ENCODE results near the gene LOXL3. TPM values are rescaled to one million over a fixed set of nuclear protein-coding genes. Genes with fewer than 3 reads are reported as not detected.

Gene LOXL3
- total and polyA plus RNA-seq, 9 donors = 6.1 to 10.8 (median 7.1) TPM

- Histone ChIP-seq H3K4me3 (ENCODE audit: low read length) (no peak overlapping the region), H3K27me3 (ENCODE audit: control insufficient read depth, insufficient read depth, low read length) (peaks cover 9% of the 10 kb centered on the region), H3K27ac (ENCODE audit: low read length) (no peak overlapping the region), H3K36me3 (ENCODE audit: control insufficient read depth, insufficient read depth, low read length) (peaks cover 6% of the 10 kb centered on the region), H3K4me1 (ENCODE audit: control insufficient read depth, insufficient read depth, low read length) (peaks cover 43% of the 10 kb centered on the region), H3K9me3 (replicated peaks; ENCODE audit: control insufficient read depth, low read depth, low read length) (no peaks in the 10 kb centered on the region)
- DNase-seq = peak; percentile 5
- WGBS (ENCODE audit: insufficient coverage) = 66% methylated on average over 20 of the region's 21 CpGs
Observed at GRCh38 chr2:74551942-74552913, 1.5 kb downstream of the LOXL3 start.

- DNase-seq = no peak
- Histone ChIP-seq H3K9me3 (replicated peaks; ENCODE audit: control insufficient read depth, low read depth, low read length) (no peaks in the 10 kb centered on the region), H3K4me3 (ENCODE audit: low read length) (no peak overlapping the region), H3K36me3 (ENCODE audit: control insufficient read depth, insufficient read depth, low read length) (peaks cover 6% of the 10 kb centered on the region), H3K27me3 (ENCODE audit: control insufficient read depth, insufficient read depth, low read length) (peaks cover 9% of the 10 kb centered on the region), H3K4me1 (ENCODE audit: control insufficient read depth, insufficient read depth, low read length) (peaks cover 43% of the 10 kb centered on the region), H3K27ac (ENCODE audit: low read length) (no peak overlapping the region)
Observed at GRCh38 chr2:74551530-74551929, 2.2 kb downstream of the LOXL3 start.

- Histone ChIP-seq H3K27ac (ENCODE audit: low read length) (no peak overlapping the region), H3K27me3 (ENCODE audit: control insufficient read depth, insufficient read depth, low read length) (peaks cover 9% of the 10 kb centered on the region), H3K9me3 (replicated peaks; ENCODE audit: control insufficient read depth, low read depth, low read length) (no peaks in the 10 kb centered on the region), H3K4me1 (ENCODE audit: control insufficient read depth, insufficient read depth, low read length) (peaks cover 38% of the 10 kb centered on the region), H3K4me3 (ENCODE audit: low read length) (no peak overlapping the region), H3K36me3 (ENCODE audit: control insufficient read depth, insufficient read depth, low read length) (peaks cover 2% of the 10 kb centered on the region)
- DNase-seq = peak; percentile 5
- WGBS (ENCODE audit: insufficient coverage) = 53% methylated on average over 3 of the region's 7 CpGs
Observed at GRCh38 chr2:74550231-74550630, 3.5 kb downstream of the LOXL3 start.

- peak overlapping the region; percentile 26 for H3K27ac ChIP-seq (ENCODE audit: low read length)
- 4% methylated on average over 85 of the region's 85 CpGs for WGBS (ENCODE audit: insufficient coverage)
- DNase-seq = peak; percentile 87
Observed at GRCh38 chr2:74548900-74549826, 4.6 kb downstream of the LOXL3 start.

DNA sequence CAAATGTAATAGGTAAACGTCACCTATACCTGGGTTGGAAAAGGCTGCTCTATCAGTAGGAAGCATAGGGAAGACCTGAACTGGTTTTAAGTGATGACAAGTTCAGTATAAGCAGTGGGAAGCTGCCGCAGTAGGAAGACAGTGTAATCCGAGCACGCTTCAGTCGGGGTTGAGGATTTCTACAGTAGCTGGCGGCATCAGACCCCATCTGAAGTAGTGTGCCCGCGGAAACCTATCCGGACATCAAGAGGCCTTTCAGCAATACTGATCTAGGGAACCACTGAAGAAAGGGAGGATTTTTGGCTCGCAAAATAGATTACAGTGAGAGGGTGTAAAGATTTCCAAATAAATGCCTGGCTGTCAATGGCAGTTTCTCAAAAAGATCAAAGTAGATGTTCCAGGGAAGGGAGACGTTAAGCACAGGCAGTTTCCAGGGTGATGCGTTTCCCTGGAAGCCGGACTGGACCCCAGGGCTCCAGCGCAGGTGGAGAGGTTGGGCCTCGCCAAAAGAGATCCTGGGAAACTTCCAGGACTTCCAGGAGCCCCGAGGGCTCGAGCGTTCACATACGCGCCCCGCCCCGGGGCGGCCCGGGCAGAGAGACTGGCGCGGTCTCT lies 5.3 kb downstream of the LOXL3 start:
- 4% methylated on average over 25 of the region's 26 CpGs for WGBS (ENCODE audit: insufficient coverage)
- no peaks in the 10 kb centered on the region for H3K9me3 ChIP-seq (replicated peaks; ENCODE audit: control insufficient read depth, low read depth, low read length)
- peak overlapping the region; percentile 64 for H3K4me3 ChIP-seq (ENCODE audit: low read length)
- H3K27me3 ChIP-seq (ENCODE audit: control insufficient read depth, insufficient read depth, low read length) = peaks cover 9% of the 10 kb centered on the region
- peaks cover 2% of the 10 kb centered on the region for H3K36me3 ChIP-seq (ENCODE audit: control insufficient read depth, insufficient read depth, low read length)
- peaks cover 31% of the 10 kb centered on the region for H3K4me1 ChIP-seq (ENCODE audit: control insufficient read depth, insufficient read depth, low read length)
- peak; percentile 75 for DNase-seq
- H3K27ac ChIP-seq (ENCODE audit: low read length) = peak overlapping the region; percentile 40

More at GRCh38 chr2:74548900-74549826, 4.6 kb downstream of the LOXL3 start:
- Histone ChIP-seq H3K4me1 (ENCODE audit: control insufficient read depth, insufficient read depth, low read length) (peaks cover 35% of the 10 kb centered on the region), H3K9me3 (replicated peaks; ENCODE audit: control insufficient read depth, low read depth, low read length) (no peaks in the 10 kb centered on the region), H3K4me3 (ENCODE audit: low read length) (peak overlapping the region; percentile 64), H3K27me3 (ENCODE audit: control insufficient read depth, insufficient read depth, low read length) (peaks cover 9% of the 10 kb centered on the region), H3K36me3 (ENCODE audit: control insufficient read depth, insufficient read depth, low read length) (peaks cover 2% of the 10 kb centered on the region)

- H3K27ac ChIP-seq (ENCODE audit: low read length) = no peak overlapping the region
- H3K4me3 ChIP-seq (ENCODE audit: low read length) = no peak overlapping the region
- H3K27me3 ChIP-seq (ENCODE audit: control insufficient read depth, insufficient read depth, low read length) = peaks cover 9% of the 10 kb centered on the region
- 85% methylated on average over 1 of the region's 3 CpGs for WGBS (ENCODE audit: insufficient coverage)
- H3K9me3 ChIP-seq (replicated peaks; ENCODE audit: control insufficient read depth, low read depth, low read length) = no peaks in the 10 kb centered on the region
- H3K4me1 ChIP-seq (ENCODE audit: control insufficient read depth, insufficient read depth, low read length) = peaks cover 20% of the 10 kb centered on the region
- DNase-seq = no peak
- no peaks in the 10 kb centered on the region for H3K36me3 ChIP-seq (ENCODE audit: control insufficient read depth, insufficient read depth, low read length)
Observed at GRCh38 chr2:74546004-74546403, 7.7 kb downstream of the LOXL3 start.

DNA sequence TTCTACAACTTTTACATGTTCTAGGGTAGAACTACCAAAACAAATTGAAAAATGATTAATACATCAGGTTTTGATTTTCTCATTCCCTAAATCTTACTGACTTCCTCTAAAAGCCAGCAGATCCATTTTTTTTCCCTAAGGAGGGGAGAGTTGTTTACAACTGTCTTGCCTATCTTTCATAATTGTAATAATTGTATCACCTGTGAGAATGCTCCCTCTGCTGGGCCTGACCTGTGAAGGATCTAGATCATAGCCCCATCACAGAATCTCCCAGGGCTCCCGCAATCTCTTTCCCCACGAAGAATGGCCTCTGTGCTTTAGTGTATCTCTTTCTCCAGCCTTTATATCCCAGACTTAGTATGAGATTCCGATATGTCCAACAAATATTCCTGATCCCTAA lies 9.1 kb downstream of the LOXL3 start:
- H3K4me1 ChIP-seq (ENCODE audit: control insufficient read depth, insufficient read depth, low read length) = peaks cover 14% of the 10 kb centered on the region
- H3K27ac ChIP-seq (ENCODE audit: low read length) = no peak overlapping the region
- H3K9me3 ChIP-seq (replicated peaks; ENCODE audit: control insufficient read depth, low read depth, low read length) = no peaks in the 10 kb centered on the region
- WGBS (ENCODE audit: insufficient coverage) = 100% methylated on average over 2 of the region's 3 CpGs
- no peak for DNase-seq
- no peaks in the 10 kb centered on the region for H3K36me3 ChIP-seq (ENCODE audit: control insufficient read depth, insufficient read depth, low read length)
- H3K4me3 ChIP-seq (ENCODE audit: low read length) = no peak overlapping the region
- peaks cover 5% of the 10 kb centered on the region for H3K27me3 ChIP-seq (ENCODE audit: control insufficient read depth, insufficient read depth, low read length)

- Histone ChIP-seq H3K4me3 (ENCODE audit: low read length) (no peak overlapping the region), H3K27me3 (ENCODE audit: control insufficient read depth, insufficient read depth, low read length) (no peaks in the 10 kb centered on the region), H3K9me3 (replicated peaks; ENCODE audit: control insufficient read depth, low read depth, low read length) (no peaks in the 10 kb centered on the region), H3K27ac (ENCODE audit: low read length) (no peak overlapping the region), H3K4me1 (ENCODE audit: control insufficient read depth, insufficient read depth, low read length) (peaks cover 1% of the 10 kb centered on the region), H3K36me3 (ENCODE audit: control insufficient read depth, insufficient read depth, low read length) (no peaks in the 10 kb centered on the region)
- peak; percentile 10 for DNase-seq
- 60% methylated on average over 1 of the region's 1 CpG for WGBS (ENCODE audit: insufficient coverage)
Observed at GRCh38 chr2:74542978-74543377, 10.8 kb downstream of the LOXL3 start.

DNA sequence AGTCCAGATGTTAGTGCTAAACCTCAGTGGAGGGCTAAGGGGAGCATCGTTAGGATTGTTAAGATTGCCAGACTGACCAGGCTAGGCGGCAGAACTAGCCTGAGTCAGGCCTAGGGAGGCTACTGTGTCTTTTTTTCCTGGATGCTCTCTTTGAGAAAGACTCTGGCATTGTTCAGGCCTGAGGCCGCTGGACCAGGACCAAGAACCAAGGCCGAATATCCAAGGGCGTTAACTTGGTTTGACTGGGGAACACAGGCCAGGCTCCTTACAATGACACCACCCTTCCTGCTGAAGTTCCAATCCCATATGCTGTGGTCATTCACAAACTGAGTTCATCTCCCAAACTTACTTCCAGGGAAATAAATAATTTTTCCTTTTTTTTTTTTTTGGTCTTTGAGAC lies 13.5 kb downstream of the LOXL3 start:
- Histone ChIP-seq H3K27ac (ENCODE audit: low read length) (no peak overlapping the region), H3K27me3 (ENCODE audit: control insufficient read depth, insufficient read depth, low read length) (no peaks in the 10 kb centered on the region), H3K9me3 (replicated peaks; ENCODE audit: control insufficient read depth, low read depth, low read length) (no peaks in the 10 kb centered on the region), H3K4me1 (ENCODE audit: control insufficient read depth, insufficient read depth, low read length) (no peaks in the 10 kb centered on the region), H3K4me3 (ENCODE audit: low read length) (no peak overlapping the region), H3K36me3 (ENCODE audit: control insufficient read depth, insufficient read depth, low read length) (no peaks in the 10 kb centered on the region)
- WGBS (ENCODE audit: insufficient coverage) = 72% methylated on average over 5 of the region's 5 CpGs
- DNase-seq = peak; percentile 41
